Stimulated activated CD8-positive, alpha-beta memory T cell treated with anti-CD3 and anti-CD28 coated beads, Interleukin-4, amount 100 ng/mL, for 24 hours (primary cell): ENCODE results near the gene OR51L1.
"Not testable (repeated sequence)": the region's sequence is repeated elsewhere in the genome, so short reads cannot be mapped to it uniquely, and the experiment has no call there.

Experiments used
- DNase-seq: peaks from one replicate; pipeline ENCODE4 v3.0.0-alpha.2; 2020; ENCODE audit warnings: low read depth

The OR51L1 gene

GRCh38 chr11:4994551-4994950 is at the start of gene OR51L1:
Gene OR51L1, plus strand, starts transcription at chr11:4994851. Its CDS starts 4,132 bp downstream, at chr11:4998983.
- no peak for DNase-seq

GRCh38 chr11:4947505-4947904 is 47.1 kb upstream of the OR51L1 start, which contains the start of gene OR51A4:
Gene OR51A4, minus strand, starts transcription at chr11:4947605. Its CDS starts 505 bp downstream, at chr11:4947100.
- DNase-seq: no peak

GRCh38 chr11:4955613-4956012 is 39.0 kb upstream of the OR51L1 start, which contains the start of gene OR51A2:
Gene OR51A2, minus strand, starts transcription at chr11:4955713. Its CDS starts 0 bp downstream, at chr11:4955713.
- not testable (repeated sequence) for DNase-seq

- no peak for DNase-seq
Measured at GRCh38 chr11:4957396-4957795, 37.3 kb upstream of the OR51L1 start.

GRCh38 chr11:4960877-4961276 is 33.8 kb upstream of the OR51L1 start:
- DNase-seq: no peak

GRCh38 chr11:4962816-4963215 is 31.8 kb upstream of the OR51L1 start:
- no peak for DNase-seq

- DNase-seq: no peak
Measured at GRCh38 chr11:4975436-4975835, 19.2 kb upstream of the OR51L1 start.

GRCh38 chr11:4979036-4979435 is 15.6 kb upstream of the OR51L1 start:
- no peak for DNase-seq

GRCh38 chr11:4982678-4983077 is 12.0 kb upstream of the OR51L1 start:
- no peak for DNase-seq

GRCh38 chr11:4983841-4984240 is 10.8 kb upstream of the OR51L1 start:
- DNase-seq: no peak

- no peak for DNase-seq
Measured at GRCh38 chr11:4991060-4991459, 3.6 kb upstream of the OR51L1 start.

GRCh38 chr11:5004424-5005274 is 10.0 kb downstream of the OR51L1 start:
- no peak for DNase-seq

GRCh38 chr11:5007561-5007960 is 12.9 kb downstream of the OR51L1 start:
- no peak for DNase-seq

GRCh38 chr11:5011254-5011653 is 16.6 kb downstream of the OR51L1 start:
- DNase-seq: no peak

GRCh38 chr11:5013012-5013411 is 18.4 kb downstream of the OR51L1 start:
- no peak for DNase-seq

GRCh38 chr11:5021996-5022395 is 27.3 kb downstream of the OR51L1 start:
- DNase-seq: no peak

GRCh38 chr11:5036669-5037068 is 42.0 kb downstream of the OR51L1 start:
- DNase-seq: no peak

GRCh38 chr11:5037926-5038325 is 43.3 kb downstream of the OR51L1 start:
- DNase-seq: no peak

GRCh38 chr11:5038341-5038740 is 43.7 kb downstream of the OR51L1 start:
- no peak for DNase-seq

GRCh38 chr11:5040876-5041275 is 46.2 kb downstream of the OR51L1 start:
- no peak for DNase-seq

- no peak for DNase-seq
Measured at GRCh38 chr11:5042091-5042490, 47.4 kb downstream of the OR51L1 start.

- no peak for DNase-seq
Measured at GRCh38 chr11:5043380-5043779, 48.7 kb downstream of the OR51L1 start.

GRCh38 chr11:5046226-5046625 is 51.6 kb downstream of the OR51L1 start, which contains the start of gene OR52J3:
Gene OR52J3, plus strand, starts transcription at chr11:5046526. Its CDS starts 0 bp downstream, at chr11:5046526.
- DNase-seq: no peak
